Neuronal stem cell (in vitro differentiated cells): ENCODE measurements around the gene ANKRD65.
A peak's percentile ranks its signal among the peaks of the same experiment; 100 is the strongest.
"Not testable (repeated sequence)": the region's sequence is repeated elsewhere in the genome, so short reads cannot be mapped to it uniquely, and the experiment has no call there.

Experiments
- DNase-seq: peaks from one replicate; pipeline ENCODE4 v3.0.0-alpha.2; 2013; ENCODE audit warnings: low spot score
- H2AFZ ChIP-seq: one replicate; pipeline ENCODE4 v1.6.1; 2013; ENCODE audit warnings: mild to moderate bottlenecking, low read length, inconsistent platforms
- H2AK5ac ChIP-seq: 2 replicates; pipeline ENCODE4 v1.6.1; 2013; ENCODE audit warnings: low read depth, mild to moderate bottlenecking, inconsistent platforms, low read length, moderate library complexity, mixed read lengths
- H2BK120ac ChIP-seq: 2 replicates; pipeline ENCODE4 v1.6.1; 2013; ENCODE audit warnings: low read depth, mild to moderate bottlenecking, inconsistent platforms, low read length, moderate library complexity, mixed read lengths
- H2BK12ac ChIP-seq: one replicate; pipeline ENCODE4 v1.6.1; 2013; ENCODE audit warnings: low read length, inconsistent platforms
- H2BK15ac ChIP-seq: 2 replicates; pipeline ENCODE4 v1.6.1; 2013; ENCODE audit warnings: mild to moderate bottlenecking, low read length, inconsistent platforms, mixed read lengths
- H2BK5ac ChIP-seq: one replicate; pipeline ENCODE4 v1.6.1; 2013; ENCODE audit warnings: inconsistent platforms, mild to moderate bottlenecking, low read length, moderate library complexity
- H3K14ac ChIP-seq: one replicate; pipeline ENCODE4 v1.6.1; 2013; ENCODE audit warnings: low read length, inconsistent platforms
- H3K18ac ChIP-seq: 2 replicates; pipeline ENCODE4 v1.6.1; 2013; ENCODE audit warnings: low read length, inconsistent platforms
- H3K23ac ChIP-seq: 2 replicates; pipeline ENCODE4 v1.6.1; 2013; ENCODE audit warnings: low read depth, mild to moderate bottlenecking, mixed read lengths, low read length, inconsistent platforms; ENCODE audit not compliant: poor library complexity
- H3K27ac ChIP-seq: replicated peaks from 3 replicates; pipeline ENCODE4 v1.5.1; 2013; ENCODE audit warnings: low read length, inconsistent platforms
- H3K27me3 ChIP-seq, 3 experiments: 2 replicates each; pipeline ENCODE4 v1.6.1; 2013; ENCODE audit warnings: low read length in 3 of 3, mild to moderate bottlenecking in 2 of 3, inconsistent platforms in 1 of 3, low read depth in 1 of 3, mixed read lengths in 1 of 3, moderate library complexity in 1 of 3; ENCODE audit not compliant: control insufficient read depth in 3 of 3, insufficient read depth in 3 of 3
- H3K36me3 ChIP-seq, 2 donors: replicated peaks in 1 of 2; 2 replicates each; pipeline ENCODE4 v1.6.1; 2013; ENCODE audit warnings: low read length in 2 of 2; ENCODE audit not compliant: control insufficient read depth in 2 of 2, insufficient read depth in 2 of 2
- H3K4ac ChIP-seq: 2 replicates; pipeline ENCODE4 v1.6.1; 2013; ENCODE audit warnings: inconsistent platforms, mild to moderate bottlenecking, low read length, moderate library complexity
- H3K4me1 ChIP-seq, 2 donors: 1 replicate in 1 of 2; 2 replicates in 1 of 2; pipeline ENCODE4 v1.6.1; 2013; ENCODE audit warnings: low read length in 2 of 2, low read depth in 1 of 2; ENCODE audit not compliant: control insufficient read depth in 2 of 2, insufficient read depth in 1 of 2
- H3K4me2 ChIP-seq: one replicate; pipeline ENCODE4 v1.6.1; 2013; ENCODE audit warnings: mild to moderate bottlenecking, low read length, inconsistent platforms; ENCODE audit not compliant: insufficient read depth, poor library complexity, severe bottlenecking
- H3K4me3 ChIP-seq, 2 donors: 2 replicates each; pipeline ENCODE4 v1.5.1; 2013; ENCODE audit warnings: low read length in 2 of 2, mild to moderate bottlenecking in 2 of 2, inconsistent platforms in 1 of 2, moderate library complexity in 1 of 2
- H3K79me1 ChIP-seq: one replicate; pipeline ENCODE4 v1.6.1; 2013; ENCODE audit warnings: low read depth, mild to moderate bottlenecking, inconsistent platforms, low read length, moderate library complexity
- H3K9ac ChIP-seq: one replicate; pipeline ENCODE4 v1.6.1; 2013; ENCODE audit warnings: mild to moderate bottlenecking, low read depth, low read length, inconsistent platforms; ENCODE audit not compliant: poor library complexity
- H3K9me3 ChIP-seq, 2 donors: replicated peaks in 1 of 2; 2 replicates each; pipeline versions ENCODE3 to v1.6.1; 2013; ENCODE audit warnings: low read length in 2 of 2, mild to moderate bottlenecking in 2 of 2, inconsistent platforms in 1 of 2, low read depth in 1 of 2, mixed read lengths in 1 of 2, moderate library complexity in 1 of 2; ENCODE audit not compliant: control insufficient read depth in 2 of 2, insufficient read depth in 1 of 2
- H4K8ac ChIP-seq: one replicate; pipeline ENCODE4 v1.6.1; 2013; ENCODE audit warnings: low read depth, mild to moderate bottlenecking, inconsistent platforms, low read length, moderate library complexity
- H4K91ac ChIP-seq: one replicate; pipeline ENCODE4 v1.6.1; 2013; ENCODE audit warnings: low read length, low read depth, mild to moderate bottlenecking, inconsistent platforms; ENCODE audit not compliant: poor library complexity
- WGBS, 2 donors: extraction: QIAGEN DNeasy Blood & Tissue Kit; methylation state at CpG; one replicate each; pipeline ENCODE4 v1.1.7; 2013; ENCODE audit warnings: missing lambda C conversion rate in 2 of 2, mixed read lengths in 1 of 2; ENCODE audit not compliant: insufficient read length in 2 of 2, insufficient replicate concordance in 1 of 2; ENCODE audit errors: extremely low coverage in 2 of 2; 5-methylcytosine and 5-hydroxymethylcytosine counted together

ANKRD65 gene

DNA sequence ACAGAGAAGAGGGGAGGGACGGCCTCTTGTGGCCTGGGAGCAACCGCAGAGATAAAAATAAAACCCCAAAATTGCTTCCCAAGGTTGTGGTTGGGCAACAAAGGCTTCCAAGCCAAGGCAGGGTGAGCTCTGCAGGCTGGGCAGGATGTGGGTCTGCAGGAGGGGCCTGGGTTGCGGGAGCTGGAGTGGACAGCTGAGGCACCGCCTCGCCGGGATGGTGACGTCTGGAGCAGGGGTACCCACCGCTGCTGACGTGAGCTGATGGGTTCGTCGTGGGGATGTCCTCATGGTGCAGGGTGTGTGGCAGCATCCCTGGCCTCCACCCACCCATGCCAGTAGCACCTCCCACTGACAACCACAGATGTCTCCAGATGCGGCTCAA is 49.7 kb downstream of the ANKRD65 start:
- Histone ChIP-seq H2BK12ac (peak overlapping the region; percentile 90), H3K27me3 (peaks cover 0 to 2% (median 0%) of the 10 kb centered on the region in 3 experiments), H3K18ac (no peak overlapping the region), H4K91ac (no peak overlapping the region), H2BK5ac (no peak overlapping the region), H3K4ac (peak overlapping the region; percentile 89), H4K8ac (peak overlapping the region; percentile 82), H3K14ac (no peak overlapping the region), H3K4me1 (peaks cover 13 to 17% of the 10 kb centered on the region in 2 donors), H3K4me3 (no peak overlapping the region), H3K36me3 (peaks cover 14 to 15% of the 10 kb centered on the region in 2 donors), H3K9ac (no peak overlapping the region), H2BK120ac (no peak overlapping the region), H3K23ac (peak overlapping the region; percentile 89), H3K4me2 (no peak overlapping the region), H3K9me3 (peaks cover 0 to 9% of the 10 kb centered on the region in 2 donors), H2BK15ac (no peak overlapping the region), H3K27ac (no peak overlapping the region), H2AFZ (no peak overlapping the region), H3K79me1 (peaks cover 26% of the 10 kb centered on the region), H2AK5ac (peak overlapping the region; percentile 40)
- DNase-seq: no peak
- WGBS, 2 donors: no CpG with 5 or more reads among the region's 12 CpGs

DNA sequence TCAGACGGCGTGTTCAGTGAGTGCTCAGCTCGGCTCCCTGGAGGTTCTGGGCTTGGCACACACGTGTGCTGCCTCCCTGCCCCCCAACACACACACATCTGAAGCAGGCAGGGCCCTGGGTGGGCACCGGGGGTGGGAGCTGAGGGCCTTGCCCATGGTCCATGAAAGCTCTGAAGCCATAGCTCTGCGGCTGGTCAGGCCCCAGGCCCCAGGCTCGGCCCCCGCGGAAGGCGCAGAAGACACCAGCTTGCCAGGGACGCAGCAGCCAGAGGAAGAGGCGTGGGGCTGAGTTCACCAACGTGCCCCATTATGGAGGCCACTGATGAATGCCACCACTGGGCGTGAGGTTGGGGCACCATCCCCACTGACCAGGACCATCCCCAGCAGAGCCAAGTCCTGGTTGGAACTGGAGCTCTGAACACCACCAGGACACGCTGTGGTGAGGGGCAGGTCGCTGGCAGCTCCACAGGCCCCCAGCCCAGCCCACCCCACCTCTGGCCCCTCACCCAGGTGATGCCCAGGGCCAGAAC is 50.2 kb downstream of the ANKRD65 start:
- Histone ChIP-seq H3K27me3 (peaks cover 0 to 2% (median 0%) of the 10 kb centered on the region in 3 experiments), H3K23ac (no peak overlapping the region), H2BK120ac (no peak overlapping the region), H3K4me3 (peak overlapping the region in 1 of 2 donors; percentile 16), H3K18ac (no peak overlapping the region), H4K8ac (no peak overlapping the region), H3K79me1 (peaks cover 26% of the 10 kb centered on the region), H2AK5ac (peak overlapping the region; percentile 52), H3K9me3 (peaks cover 4 to 13% of the 10 kb centered on the region in 2 donors), H2BK15ac (peak overlapping the region; percentile 43), H3K27ac (no peak overlapping the region), H3K4me2 (no peak overlapping the region), H2BK12ac (peak overlapping the region; percentile 22), H2AFZ (no peak overlapping the region), H4K91ac (no peak overlapping the region), H3K4ac (no peak overlapping the region), H3K4me1 (peaks cover 11 to 14% of the 10 kb centered on the region in 2 donors), H2BK5ac (no peak overlapping the region), H3K36me3 (peaks cover 14 to 15% of the 10 kb centered on the region in 2 donors), H3K14ac (no peak overlapping the region), H3K9ac (no peak overlapping the region)
- WGBS, 2 donors: no CpG with 5 or more reads among the region's 16 CpGs
- DNase-seq: no peak

DNA sequence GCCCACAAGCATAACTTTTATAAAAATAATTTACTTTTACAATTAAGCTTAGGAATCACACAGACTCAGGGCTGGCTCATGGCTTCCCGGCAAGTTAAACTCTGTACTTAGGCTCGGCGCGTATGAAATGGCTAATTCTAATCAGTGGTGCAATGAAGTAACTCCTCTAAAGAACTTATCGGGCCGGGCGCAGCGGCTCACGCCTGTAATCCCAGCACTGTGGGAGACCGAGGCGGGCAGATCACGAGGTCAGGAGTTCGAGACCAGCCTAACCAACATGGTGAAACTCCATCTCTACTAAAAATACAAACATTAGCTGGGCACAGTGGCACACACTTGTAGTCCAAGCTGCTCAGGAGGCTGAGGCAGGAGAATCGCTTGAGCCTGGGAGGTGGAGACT is 51.0 kb downstream of the ANKRD65 start:
- not testable (repeated sequence) for H2BK5ac ChIP-seq, H3K27me3 ChIP-seq, H3K9ac ChIP-seq, H3K18ac ChIP-seq, H2BK15ac ChIP-seq, H4K91ac ChIP-seq, H3K23ac ChIP-seq, H3K14ac ChIP-seq, H2BK12ac ChIP-seq, H3K27ac ChIP-seq, H3K4ac ChIP-seq, H3K4me2 ChIP-seq, H3K4me3 ChIP-seq, H2BK120ac ChIP-seq, DNase-seq, H2AFZ ChIP-seq, H2AK5ac ChIP-seq, H4K8ac ChIP-seq
- Histone ChIP-seq H3K9me3 (peaks cover 5 to 14% of the 10 kb centered on the region in 2 donors), H3K36me3 (peaks cover 14 to 15% of the 10 kb centered on the region in 2 donors), H3K79me1 (peaks cover 26% of the 10 kb centered on the region), H3K4me1 (peaks cover 11 to 13% of the 10 kb centered on the region in 2 donors)
- WGBS, 2 donors: no CpG with 5 or more reads among the region's 14 CpGs
